SK-N-SH treated with all-trans-retinoic acid at 6 μM for 48 hours (cell line): ENCODE results near the gene SIGLEC9.

Source experiments
- ATAC-seq: fragments of 200-7000 bp; cut with Tn5 transposase; 3 replicates; pipeline ENCODE4 v1.9.1; 2020; ENCODE audit warnings: mild to moderate bottlenecking, moderate library complexity
- ARNTL ChIP-seq: fragments of 450-650 bp; formaldehyde crosslinking; IDR thresholded peaks from 2 replicates; pipeline ENCODE4 v1.5.0; 2020; ENCODE audit warnings: low read depth, mild to moderate bottlenecking, moderate library complexity, borderline replicate concordance
- BACH2 ChIP-seq: fragments of 250-450 bp; sonication (Bioruptor Pico); IDR thresholded peaks from 2 replicates; pipeline ENCODE4 v1.9.0; 2021; ENCODE audit warnings: mild to moderate bottlenecking, borderline replicate concordance
- CREB5 ChIP-seq: fragments of 250-450 bp; sonication (Bioruptor Pico); IDR thresholded peaks from 2 replicates; pipeline ENCODE4 v1.5.1; 2020; ENCODE audit warnings: low read depth, mild to moderate bottlenecking, moderate library complexity
- CSRNP3 ChIP-seq: fragments of 250-450 bp; sonication (Bioruptor Pico); IDR thresholded peaks from 2 replicates; pipeline ENCODE4 v1.5.1; 2021; ENCODE audit warnings: mild to moderate bottlenecking, moderate library complexity
- ESRRG ChIP-seq: fragments of 250-450 bp; sonication (Bioruptor Pico); IDR thresholded peaks from 2 replicates; pipeline ENCODE4 v1.6.1; 2021; ENCODE audit warnings: mild to moderate bottlenecking
- GLIS3 ChIP-seq: fragments of 250-450 bp; sonication (Bioruptor Pico); IDR thresholded peaks from 2 replicates; pipeline ENCODE4 v1.5.0; 2020; ENCODE audit warnings: mild to moderate bottlenecking, moderate library complexity
- ISL1 ChIP-seq: fragments of 250-450 bp; sonication (Bioruptor Pico); IDR thresholded peaks from 2 replicates; pipeline ENCODE4 v2.1.2; 2022; ENCODE audit warnings: mild to moderate bottlenecking, moderate library complexity
- OSR1 ChIP-seq: fragments of 250-450 bp; sonication (Bioruptor Pico); IDR thresholded peaks from 2 replicates; pipeline ENCODE4 v1.8.0; 2022; ENCODE audit warnings: moderate library complexity, mild to moderate bottlenecking, inconsistent platforms
- PATZ1 ChIP-seq: fragments of 250-450 bp; sonication (Bioruptor Pico); IDR thresholded peaks from 2 replicates; pipeline ENCODE4 v1.8.0; 2020; ENCODE audit warnings: mild to moderate bottlenecking, moderate library complexity, borderline replicate concordance
- POU6F1 ChIP-seq: fragments of 250-450 bp; sonication (Bioruptor Pico); IDR thresholded peaks from 2 replicates; pipeline ENCODE4 v1.8.0; 2021; ENCODE audit warnings: low read depth, mild to moderate bottlenecking, moderate library complexity, borderline replicate concordance
- PPARA ChIP-seq: fragments of 250-450 bp; sonication (Bioruptor Pico); IDR thresholded peaks from 2 replicates; pipeline ENCODE4 v1.5.0; 2020; ENCODE audit warnings: mild to moderate bottlenecking, borderline replicate concordance
- RARB ChIP-seq: fragments of 250-450 bp; sonication (Bioruptor Pico); IDR thresholded peaks from 2 replicates; pipeline ENCODE4 v1.8.0; 2021; ENCODE audit warnings: mild to moderate bottlenecking, moderate library complexity
- SNAI2 ChIP-seq: fragments of 250-450 bp; sonication (Bioruptor Pico); IDR thresholded peaks from 2 replicates; pipeline ENCODE4 v1.5.0; 2020; ENCODE audit warnings: mild to moderate bottlenecking, moderate library complexity
- TCF4 ChIP-seq: fragments of 250-450 bp; sonication (Bioruptor Pico); IDR thresholded peaks from 2 replicates; pipeline ENCODE4 v1.8.0; 2021; ENCODE audit warnings: mild to moderate bottlenecking, moderate library complexity, borderline replicate concordance
- TOX ChIP-seq: fragments of 250-450 bp; sonication (Bioruptor Pico); IDR thresholded peaks from 2 replicates; pipeline ENCODE4 v1.8.0; 2021; ENCODE audit warnings: mild to moderate bottlenecking, moderate library complexity, borderline replicate concordance
- TSHZ2 ChIP-seq: fragments of 250-450 bp; sonication (Bioruptor Pico); IDR thresholded peaks from 2 replicates; pipeline ENCODE4 v1.5.0; 2020; ENCODE audit warnings: mild to moderate bottlenecking, moderate library complexity
- ZC3H10 ChIP-seq: fragments of 250-450 bp; sonication (Bioruptor Pico); IDR thresholded peaks from 2 replicates; pipeline ENCODE4 v1.5.1; 2021; ENCODE audit warnings: mild to moderate bottlenecking, moderate library complexity
- ZFP30 ChIP-seq: fragments of 450-650 bp; formaldehyde crosslinking; IDR thresholded peaks from 2 replicates; pipeline ENCODE4 v1.5.0; 2022; ENCODE audit warnings: mild to moderate bottlenecking, moderate library complexity
- ZNF565 ChIP-seq: fragments of 450-650 bp; formaldehyde crosslinking; conservative IDR thresholded peaks from 2 replicates; pipeline ENCODE4 v1.5.0; 2020; ENCODE audit warnings: low read depth, mild to moderate bottlenecking, moderate library complexity
- ZNF70 ChIP-seq: fragments of 450-650 bp; formaldehyde crosslinking; IDR thresholded peaks from 2 replicates; pipeline ENCODE4 v1.5.0; 2020; ENCODE audit warnings: mild to moderate bottlenecking, moderate library complexity
- ZNF8 ChIP-seq: fragments of 450-650 bp; formaldehyde crosslinking; IDR thresholded peaks from 2 replicates; pipeline ENCODE4 v1.5.0; 2020; ENCODE audit warnings: mild to moderate bottlenecking, moderate library complexity

SIGLEC9 gene

GRCh38 chr19:51146751-51147150 is 22.0 kb downstream of the SIGLEC9 start:
- no peak for ATAC-seq
- no peak for TF ChIP-seq TOX (CRISPR knock-in tag)

- TF ChIP-seq BACH2 (no peak), PATZ1 (no peak), PPARA (CRISPR knock-in tag) (no peak), RARB (CRISPR knock-in tag) (no peak), SNAI2 (no peak), TOX (CRISPR knock-in tag) (no peak), ZNF565 (no peak), TCF4 (no peak), OSR1 (no peak), GLIS3 (CRISPR knock-in tag) (no peak), CSRNP3 (CRISPR knock-in tag) (no peak), ARNTL (CRISPR knock-in tag) (no peak), ZC3H10 (CRISPR knock-in tag) (no peak), CREB5 (CRISPR knock-in tag) (no peak), ESRRG (CRISPR knock-in tag) (no peak), ZNF8 (no peak), ZFP30 (no peak), ZNF70 (CRISPR knock-in tag) (no peak), TSHZ2 (CRISPR knock-in tag) (no peak)
- TF ChIP-seq, all 23 proteins: peak for 0
- ATAC-seq: no peak
These were observed 23.0 kb downstream of the SIGLEC9 start for GRCh38 chr19:51147663-51148062.

- TF ChIP-seq TOX (CRISPR knock-in tag) (no peak), CREB5 (CRISPR knock-in tag) (no peak), ZFP30 (no peak), OSR1 (no peak), PPARA (CRISPR knock-in tag) (no peak), SNAI2 (no peak)
- ATAC-seq: no peak
These were observed 23.9 kb downstream of the SIGLEC9 start for GRCh38 chr19:51148580-51148979.

- no peak for ATAC-seq
- TF ChIP-seq RARB (CRISPR knock-in tag) (no peak), CREB5 (CRISPR knock-in tag) (no peak), ISL1 (CRISPR knock-in tag) (no peak), ARNTL (CRISPR knock-in tag) (no peak), OSR1 (no peak), SNAI2 (no peak), ZNF565 (no peak), POU6F1 (CRISPR knock-in tag) (no peak)
These were observed 25.9 kb downstream of the SIGLEC9 start for GRCh38 chr19:51150627-51151026.
